GM12878 (cell line): ENCODE data around the gene CD2BP2. TPM values are rescaled to one million over a fixed set of nuclear protein-coding genes. Genes with fewer than 3 reads are reported as not detected.

Experiments
- BHLHE40 ChIP-seq, 2 experiments: fragments of 450-650 bp in 1 of 2; IDR thresholded peaks; 2 replicates each; pipeline ENCODE4 v1.6.1; 2011 to 2017; ENCODE audit warnings: low read depth in 2 of 2, borderline replicate concordance in 1 of 2, improper control_type of control experiment in 1 of 2, low read length in 1 of 2, mild to moderate bottlenecking in 1 of 2
- ESRRA ChIP-seq: IDR thresholded peaks from 2 replicates; pipeline ENCODE4 v1.6.1; 2012; ENCODE audit warnings: mild to moderate bottlenecking, low read length, improper control_type of control experiment
- HDAC2 ChIP-seq: fragments of 200-600 bp; sonication (generic); IDR thresholded peaks from 2 replicates; pipeline ENCODE4 v1.6.1; 2017
- NFXL1 ChIP-seq: fragments of 450-650 bp; IDR thresholded peaks from 2 replicates; pipeline ENCODE4 v1.6.1; 2017; ENCODE audit warnings: antibody characterized with exemption, mild to moderate bottlenecking, borderline replicate concordance
- NFYA ChIP-seq: IDR thresholded peaks from 2 replicates; pipeline ENCODE4 v1.6.1; 2011; ENCODE audit warnings: low read depth, mild to moderate bottlenecking, low read length, improper control_type of control experiment, borderline replicate concordance
- NR2C2 ChIP-seq: IDR thresholded peaks from 2 replicates; pipeline ENCODE4 v1.6.1; 2011; ENCODE audit warnings: borderline replicate concordance, low read depth; ENCODE audit not compliant: control insufficient read depth, insufficient read length
- RB1 ChIP-seq: fragments of 450-650 bp; formaldehyde crosslinking; IDR thresholded peaks from 2 replicates; pipeline ENCODE4 v1.6.1; 2017; ENCODE audit warnings: mild to moderate bottlenecking, borderline replicate concordance
- STAT1 ChIP-seq: fragments of 450-650 bp; conservative IDR thresholded peaks from 2 replicates; pipeline ENCODE4 v1.6.1; 2014; ENCODE audit warnings: antibody characterized with exemption, mild to moderate bottlenecking
- TAF1 ChIP-seq: IDR thresholded peaks from 2 replicates; pipeline ENCODE4 v1.6.1; 2011; ENCODE audit warnings: mild to moderate bottlenecking, low read depth, low read length, borderline replicate concordance
- TCF7 ChIP-seq: IDR thresholded peaks from 2 replicates; pipeline ENCODE4 v1.6.1; 2014; ENCODE audit warnings: antibody characterized with exemption, borderline replicate concordance
- ZBTB40 ChIP-seq: fragments of 450-650 bp; IDR thresholded peaks from 2 replicates; pipeline ENCODE4 v1.6.1; 2016; ENCODE audit warnings: mild to moderate bottlenecking, moderate library complexity, borderline replicate concordance
- polyA plus RNA-seq, 11 experiments: library from polyadenylated mRNA; depleted of rRNA in 4 of 11; unstranded in 6 of 11; stranded (reverse) in 5 of 11; fragments of >200 nt; fragmentation: Nextera tagmentation in 4 of 11; fragmentation: Illumina TruSeq in 1 of 11; extraction: Ambion mirVana in 4 of 11; extraction: Trizol in 1 of 11; gene quantifications; 1 replicate in 1 of 11; 2 replicates in 10 of 11; pipeline versions ENCODE4 v1.2.1 to v1.2.3, GENCODE V29; 2011 to 2016; ENCODE audit warnings: inconsistent platforms in 2 of 11, missing spikeins in 2 of 11, low read depth in 1 of 11
- total RNA-seq, 4 experiments: library from RNA; depleted of rRNA in 3 of 4; stranded (reverse); fragments of >200 nt in 3 of 4; fragmentation: Illumina TruSeq in 1 of 4; extraction: Trizol in 1 of 4; gene quantifications; 2 replicates each; pipeline versions ENCODE4 v1.2.1 to v1.2.3, GENCODE V29; 2013 to 2021
- TF ChIP-seq, protein P1 (sequence below): IDR thresholded peaks from 2 replicates; pipeline ENCODE4 v1.6.1; 2012; ENCODE audit warnings: low read depth, low read length, improper control_type of control experiment
- TF ChIP-seq, protein P2 (sequence below): fragments of 450-650 bp; IDR thresholded peaks from 2 replicates; pipeline ENCODE4 v1.6.1; 2018; ENCODE audit warnings: mild to moderate bottlenecking, low read depth, moderate library complexity; ENCODE audit not compliant: partially characterized antibody
- TF ChIP-seq, protein P3 (sequence below): IDR thresholded peaks from 2 replicates; pipeline ENCODE4 v1.6.1; 2012; ENCODE audit warnings: low read length, inconsistent platforms
- TF ChIP-seq, protein P4 (sequence below): fragments of 450-650 bp; IDR thresholded peaks from 2 replicates; pipeline ENCODE4 v1.6.1; 2017; ENCODE audit warnings: borderline replicate concordance
- TF ChIP-seq, protein P5 (sequence below): IDR thresholded peaks from 2 replicates; pipeline ENCODE4 v1.6.1; 2011; ENCODE audit warnings: low read depth, low read length, improper control_type of control experiment, borderline replicate concordance

The CD2BP2 gene
- total and polyA plus RNA-seq, 10 of the 15 experiments (the other 5 are each of a cell fraction or from before 2014, with no cell fraction given), result 3.3 to 47.9 (median 31.8) TPM

- TF ChIP-seq, protein P1, sequence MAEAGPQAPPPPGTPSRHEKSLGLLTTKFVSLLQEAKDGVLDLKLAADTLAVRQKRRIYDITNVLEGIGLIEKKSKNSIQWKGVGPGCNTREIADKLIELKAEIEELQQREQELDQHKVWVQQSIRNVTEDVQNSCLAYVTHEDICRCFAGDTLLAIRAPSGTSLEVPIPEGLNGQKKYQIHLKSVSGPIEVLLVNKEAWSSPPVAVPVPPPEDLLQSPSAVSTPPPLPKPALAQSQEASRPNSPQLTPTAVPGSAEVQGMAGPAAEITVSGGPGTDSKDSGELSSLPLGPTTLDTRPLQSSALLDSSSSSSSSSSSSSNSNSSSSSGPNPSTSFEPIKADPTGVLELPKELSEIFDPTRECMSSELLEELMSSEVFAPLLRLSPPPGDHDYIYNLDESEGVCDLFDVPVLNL, result no peak
- TF ChIP-seq TAF1, result peak; percentile 60; the same call in 1 of the 2 replicates
- peak; percentile 86; the same call in 1 of the 2 replicates for TF ChIP-seq RB1
- no peak for TF ChIP-seq HDAC2
- TF ChIP-seq, protein P2, sequence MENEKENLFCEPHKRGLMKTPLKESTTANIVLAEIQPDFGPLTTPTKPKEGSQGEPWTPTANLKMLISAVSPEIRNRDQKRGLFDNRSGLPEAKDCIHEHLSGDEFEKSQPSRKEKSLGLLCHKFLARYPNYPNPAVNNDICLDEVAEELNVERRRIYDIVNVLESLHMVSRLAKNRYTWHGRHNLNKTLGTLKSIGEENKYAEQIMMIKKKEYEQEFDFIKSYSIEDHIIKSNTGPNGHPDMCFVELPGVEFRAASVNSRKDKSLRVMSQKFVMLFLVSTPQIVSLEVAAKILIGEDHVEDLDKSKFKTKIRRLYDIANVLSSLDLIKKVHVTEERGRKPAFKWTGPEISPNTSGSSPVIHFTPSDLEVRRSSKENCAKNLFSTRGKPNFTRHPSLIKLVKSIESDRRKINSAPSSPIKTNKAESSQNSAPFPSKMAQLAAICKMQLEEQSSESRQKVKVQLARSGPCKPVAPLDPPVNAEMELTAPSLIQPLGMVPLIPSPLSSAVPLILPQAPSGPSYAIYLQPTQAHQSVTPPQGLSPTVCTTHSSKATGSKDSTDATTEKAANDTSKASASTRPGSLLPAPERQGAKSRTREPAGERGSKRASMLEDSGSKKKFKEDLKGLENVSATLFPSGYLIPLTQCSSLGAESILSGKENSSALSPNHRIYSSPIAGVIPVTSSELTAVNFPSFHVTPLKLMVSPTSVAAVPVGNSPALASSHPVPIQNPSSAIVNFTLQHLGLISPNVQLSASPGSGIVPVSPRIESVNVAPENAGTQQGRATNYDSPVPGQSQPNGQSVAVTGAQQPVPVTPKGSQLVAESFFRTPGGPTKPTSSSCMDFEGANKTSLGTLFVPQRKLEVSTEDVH, result peak; percentile 49
- no peak; the same call in 1 of the 2 replicates for TF ChIP-seq ZBTB40
- peak; percentile 5 to 31; a peak in 2 of 4 replicates for TF ChIP-seq BHLHE40 (IDR thresholded peaks at IDR 0.05; ENCODE audit: borderline replicate concordance in 1 of 2, low read depth in 2 of 2, low read length in 1 of 2)
- TF ChIP-seq STAT1, result no peak
- TF ChIP-seq, protein P3, sequence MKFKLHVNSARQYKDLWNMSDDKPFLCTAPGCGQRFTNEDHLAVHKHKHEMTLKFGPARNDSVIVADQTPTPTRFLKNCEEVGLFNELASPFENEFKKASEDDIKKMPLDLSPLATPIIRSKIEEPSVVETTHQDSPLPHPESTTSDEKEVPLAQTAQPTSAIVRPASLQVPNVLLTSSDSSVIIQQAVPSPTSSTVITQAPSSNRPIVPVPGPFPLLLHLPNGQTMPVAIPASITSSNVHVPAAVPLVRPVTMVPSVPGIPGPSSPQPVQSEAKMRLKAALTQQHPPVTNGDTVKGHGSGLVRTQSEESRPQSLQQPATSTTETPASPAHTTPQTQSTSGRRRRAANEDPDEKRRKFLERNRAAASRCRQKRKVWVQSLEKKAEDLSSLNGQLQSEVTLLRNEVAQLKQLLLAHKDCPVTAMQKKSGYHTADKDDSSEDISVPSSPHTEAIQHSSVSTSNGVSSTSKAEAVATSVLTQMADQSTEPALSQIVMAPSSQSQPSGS, result no peak
- TF ChIP-seq, protein P4, sequence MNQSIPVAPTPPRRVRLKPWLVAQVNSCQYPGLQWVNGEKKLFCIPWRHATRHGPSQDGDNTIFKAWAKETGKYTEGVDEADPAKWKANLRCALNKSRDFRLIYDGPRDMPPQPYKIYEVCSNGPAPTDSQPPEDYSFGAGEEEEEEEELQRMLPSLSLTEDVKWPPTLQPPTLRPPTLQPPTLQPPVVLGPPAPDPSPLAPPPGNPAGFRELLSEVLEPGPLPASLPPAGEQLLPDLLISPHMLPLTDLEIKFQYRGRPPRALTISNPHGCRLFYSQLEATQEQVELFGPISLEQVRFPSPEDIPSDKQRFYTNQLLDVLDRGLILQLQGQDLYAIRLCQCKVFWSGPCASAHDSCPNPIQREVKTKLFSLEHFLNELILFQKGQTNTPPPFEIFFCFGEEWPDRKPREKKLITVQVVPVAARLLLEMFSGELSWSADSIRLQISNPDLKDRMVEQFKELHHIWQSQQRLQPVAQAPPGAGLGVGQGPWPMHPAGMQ, result no peak
- no peak for TF ChIP-seq NFYA
- no peak for TF ChIP-seq NR2C2
- TF ChIP-seq NFXL1, result no peak
- TF ChIP-seq TCF7, result no peak
- TF ChIP-seq, protein P5, sequence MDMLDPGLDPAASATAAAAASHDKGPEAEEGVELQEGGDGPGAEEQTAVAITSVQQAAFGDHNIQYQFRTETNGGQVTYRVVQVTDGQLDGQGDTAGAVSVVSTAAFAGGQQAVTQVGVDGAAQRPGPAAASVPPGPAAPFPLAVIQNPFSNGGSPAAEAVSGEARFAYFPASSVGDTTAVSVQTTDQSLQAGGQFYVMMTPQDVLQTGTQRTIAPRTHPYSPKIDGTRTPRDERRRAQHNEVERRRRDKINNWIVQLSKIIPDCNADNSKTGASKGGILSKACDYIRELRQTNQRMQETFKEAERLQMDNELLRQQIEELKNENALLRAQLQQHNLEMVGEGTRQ, result no peak
- TF ChIP-seq ESRRA, result no peak
Measured at GRCh38 chr16:30378236-30379157, 23.4 kb upstream of the CD2BP2 start (continued).
